ENCODE results near the gene TVP23B.
A peak's percentile ranks its signal among the peaks of the same experiment; 100 is the strongest.
"Not testable (repeated sequence)": the region's sequence is repeated elsewhere in the genome, so short reads cannot be mapped to it uniquely, and the experiment has no call there.

TVP23B gene

GRCh38 chr17:18791402-18791801, 10.4 kb downstream of the TVP23B start:
- not testable (repeated sequence) for DNase-seq (ENCODE audit: low read depth)

- DNase-seq (ENCODE audit: low read depth) = peak; percentile 70
Observed at GRCh38 chr17:18794841-18795240, 13.9 kb downstream of the TVP23B start.

DNA sequence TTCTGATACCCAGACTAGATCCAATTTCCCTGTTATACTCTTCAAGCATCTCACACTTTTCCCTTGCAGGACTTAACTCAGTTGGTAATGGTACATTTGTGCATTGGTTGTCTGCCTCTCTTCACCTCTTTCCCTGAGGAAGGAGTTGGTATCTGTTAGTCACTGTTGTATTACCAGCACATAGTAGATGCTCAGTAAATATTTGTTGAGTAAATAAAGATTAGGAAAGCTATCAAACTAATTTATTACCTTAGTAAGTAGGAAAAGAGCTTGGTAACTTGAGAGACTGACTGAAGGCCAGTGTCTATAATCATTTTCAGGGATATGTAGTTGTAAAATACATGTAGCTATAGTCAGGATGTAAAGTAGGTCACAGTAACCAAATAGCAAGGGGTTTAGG, 15.9 kb downstream of the TVP23B start:
- DNase-seq (ENCODE audit: low read depth) = not testable (repeated sequence)

- DNase-seq (ENCODE audit: low read depth) = not testable (repeated sequence)
Observed at GRCh38 chr17:18803458-18804245, 22.7 kb downstream of the TVP23B start.

- not testable (repeated sequence) for DNase-seq (ENCODE audit: low read depth)
Observed at GRCh38 chr17:18815924-18816323, 34.9 kb downstream of the TVP23B start.

DNA sequence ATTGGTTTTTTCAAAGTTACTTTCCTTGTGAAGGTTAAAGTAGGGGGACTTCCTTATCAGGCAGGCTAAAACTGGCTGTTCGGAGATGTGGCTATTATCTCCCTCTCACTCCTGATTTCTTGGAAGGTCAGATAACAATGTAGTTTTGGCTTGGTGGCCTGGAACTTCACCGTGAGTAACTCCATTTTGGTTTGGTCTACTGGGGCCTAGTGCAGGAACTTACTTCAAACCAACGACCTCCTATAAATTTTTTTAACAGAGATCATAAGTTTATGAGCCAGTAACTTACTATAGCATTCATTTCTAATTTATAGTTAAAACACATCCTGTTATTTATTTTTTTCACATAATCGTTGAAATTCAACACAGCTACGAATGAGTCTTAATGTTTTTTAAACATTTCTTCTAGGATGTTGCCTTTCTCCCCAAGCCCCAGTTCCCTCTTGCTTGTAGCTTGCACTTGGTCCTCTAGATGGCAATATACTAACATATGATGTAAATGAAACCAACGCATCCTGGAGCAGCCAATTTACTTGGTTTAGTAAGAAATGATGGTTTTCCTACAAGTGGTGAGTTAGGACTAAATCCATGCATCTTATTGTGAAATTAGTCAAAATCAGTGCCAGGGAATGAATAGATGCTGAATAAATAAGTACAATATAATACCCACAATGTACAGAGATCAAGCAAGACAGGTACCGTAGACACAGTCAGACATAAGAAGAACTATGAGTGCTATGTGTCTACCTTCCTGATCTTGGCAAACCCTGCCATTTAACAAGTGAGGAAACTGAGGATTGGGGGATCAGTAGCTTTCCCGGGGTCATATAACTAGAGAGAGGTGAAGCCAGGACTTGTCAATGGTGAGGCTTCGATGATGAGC, 35.7 kb downstream of the TVP23B start:
- peak; percentile 75 for DNase-seq (ENCODE audit: low read depth)

DNA sequence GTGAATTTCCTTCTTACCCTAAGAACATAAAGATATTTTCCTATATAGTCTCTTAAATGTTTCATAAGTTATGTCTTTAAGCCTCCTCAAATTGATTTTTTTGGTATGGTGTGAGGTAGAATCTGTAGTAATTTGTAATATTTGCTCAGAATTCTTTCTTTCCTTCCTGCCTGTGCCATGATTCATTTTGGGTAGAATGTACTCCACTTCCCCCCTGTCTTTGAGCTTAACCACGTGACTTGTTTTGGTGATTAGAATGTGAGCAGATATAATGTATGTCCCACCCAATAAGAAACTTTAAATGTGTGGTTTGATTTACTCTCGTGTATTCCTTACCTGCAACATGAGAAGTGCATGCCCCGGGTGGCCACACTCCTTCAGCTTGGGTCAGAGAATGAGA, 40.4 kb downstream of the TVP23B start:
- DNase-seq (ENCODE audit: low read depth) = peak; percentile 38

DNA sequence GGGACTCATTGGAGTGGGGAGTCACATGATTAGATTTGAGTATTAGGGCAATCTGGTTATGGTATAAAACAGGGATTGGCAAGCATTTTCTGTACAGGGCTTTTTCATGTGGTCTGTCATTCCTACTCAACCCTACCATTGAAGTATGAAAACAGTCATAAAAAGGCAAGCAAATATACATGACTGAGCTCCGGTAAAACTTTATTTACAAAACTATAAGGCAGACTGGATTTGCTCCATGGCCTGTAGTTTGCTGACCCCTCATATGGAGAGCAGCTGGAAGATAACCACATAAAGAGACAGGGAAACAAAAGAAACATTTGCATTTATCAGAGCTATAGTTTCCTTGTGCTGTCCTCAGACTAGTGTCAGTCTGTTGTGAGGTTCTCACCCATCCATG, 46.6 kb downstream of the TVP23B start:
- DNase-seq (ENCODE audit: low read depth) = not testable (repeated sequence)

- DNase-seq (ENCODE audit: low read depth) = no peak
Observed at GRCh38 chr17:18848501-18848900, 67.5 kb downstream of the TVP23B start.

DNA sequence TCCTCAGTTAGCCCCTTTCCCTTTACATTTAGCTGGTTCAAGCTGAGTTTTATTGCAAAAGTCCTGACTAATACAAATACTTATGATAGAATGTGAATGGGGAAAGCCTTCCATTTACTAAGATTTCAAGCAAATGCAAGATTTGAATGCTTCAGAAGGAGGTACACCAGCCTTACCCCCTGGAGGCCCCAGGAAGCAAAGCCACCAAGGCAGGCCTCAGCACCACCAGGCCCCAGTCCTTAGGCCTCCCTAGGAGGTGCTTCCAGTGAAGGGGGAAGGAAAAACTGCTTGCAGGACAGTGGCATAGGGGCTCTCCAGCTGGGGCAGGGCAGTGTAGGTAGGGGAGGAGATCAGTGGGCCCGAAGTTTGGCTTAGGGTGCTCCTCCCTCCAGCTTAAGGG, 69.7 kb downstream of the TVP23B start:
- DNase-seq (ENCODE audit: low read depth) = peak; percentile 0

- no peak for DNase-seq (ENCODE audit: low read depth)
Observed at GRCh38 chr17:18851201-18851600, 70.2 kb downstream of the TVP23B start.

- DNase-seq (ENCODE audit: low read depth) = no peak
Observed at GRCh38 chr17:18854956-18855355, 74.0 kb downstream of the TVP23B start.

GRCh38 chr17:18855831-18856569, 75.0 kb downstream of the TVP23B start:
- DNase-seq (ENCODE audit: low read depth) = peak; percentile 97
